ENCODE measurements around the gene MAGI2.

GRCh38 chr7:78103475-78103874, 1350.0 kb downstream of the MAGI2 start:
- TF ChIP-seq POLR2AphosphoS5 (IDR thresholded peaks at IDR 0.05; ENCODE audit: low read depth, low read length) = no peak
- TF ChIP-seq SPI1 (IDR thresholded peaks at IDR 0.05; ENCODE audit: low read depth, low read length) = no peak
- TF ChIP-seq POLR2A (IDR thresholded peaks at IDR 0.05; ENCODE audit: low read depth, low read length) = no peak
- no peak for TF ChIP-seq TAF1 (IDR thresholded peaks at IDR 0.05; ENCODE audit: low read depth, low read length)
- TF ChIP-seq POU2F2 (IDR thresholded peaks at IDR 0.05; ENCODE audit: low read depth, low read length) = no peak
- TF ChIP-seq PAX5 (IDR thresholded peaks at IDR 0.05; ENCODE audit: insufficient read depth, low read length, severe bottlenecking) = no peak

All from GM12891 (cell line).